Measurements from ENCODE around the gene NHERF2.

The NHERF2 gene

DNA sequence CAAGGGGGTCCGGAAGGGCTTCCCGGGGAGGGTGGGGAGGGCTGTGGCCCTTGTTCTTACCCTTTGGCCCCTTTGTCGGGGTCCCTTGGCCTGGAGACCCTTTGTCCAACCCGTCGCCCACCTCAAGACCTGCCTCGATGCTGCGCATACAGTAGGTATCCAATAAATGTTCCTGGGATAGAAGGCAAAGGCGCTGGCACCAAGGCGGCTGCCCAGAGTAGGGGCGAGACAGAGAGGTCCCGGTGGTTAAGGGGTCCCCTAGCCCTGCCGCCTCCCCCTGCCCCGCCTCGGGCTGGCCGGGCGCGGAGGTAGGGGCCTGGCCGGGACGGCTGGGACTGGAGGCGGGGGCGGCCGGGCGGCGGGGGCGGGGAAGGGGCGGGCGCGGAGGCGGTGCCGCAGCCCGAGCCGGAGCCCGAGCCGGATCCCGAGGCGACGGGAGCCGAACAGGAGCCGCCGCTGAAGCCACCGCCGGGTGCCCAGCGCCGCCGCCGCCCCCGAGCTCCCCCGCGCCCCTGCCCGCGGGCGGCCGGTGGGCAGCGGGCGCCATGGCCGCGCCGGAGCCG lies at the start of gene NHERF2:
NHERF2 (plus strand) TSS at position 442 of the 563 bp plus-strand sequence; CDS start at position 546, 104 bp downstream.
- DNase-seq (ENCODE audit: extremely low read depth in 1 of 2, low read depth in 1 of 2), result no peak

- DNase-seq (ENCODE audit: extremely low read depth in 1 of 2, low read depth in 1 of 2), result no peak
These were observed 49.5 kb upstream of the NHERF2 start for GRCh38 chr16:1976951-1977874.

GRCh38 chr16:1977875-1978268 lies 48.8 kb upstream of the NHERF2 start:
- no peak for DNase-seq (ENCODE audit: extremely low read depth in 1 of 2, low read depth in 1 of 2)

DNA sequence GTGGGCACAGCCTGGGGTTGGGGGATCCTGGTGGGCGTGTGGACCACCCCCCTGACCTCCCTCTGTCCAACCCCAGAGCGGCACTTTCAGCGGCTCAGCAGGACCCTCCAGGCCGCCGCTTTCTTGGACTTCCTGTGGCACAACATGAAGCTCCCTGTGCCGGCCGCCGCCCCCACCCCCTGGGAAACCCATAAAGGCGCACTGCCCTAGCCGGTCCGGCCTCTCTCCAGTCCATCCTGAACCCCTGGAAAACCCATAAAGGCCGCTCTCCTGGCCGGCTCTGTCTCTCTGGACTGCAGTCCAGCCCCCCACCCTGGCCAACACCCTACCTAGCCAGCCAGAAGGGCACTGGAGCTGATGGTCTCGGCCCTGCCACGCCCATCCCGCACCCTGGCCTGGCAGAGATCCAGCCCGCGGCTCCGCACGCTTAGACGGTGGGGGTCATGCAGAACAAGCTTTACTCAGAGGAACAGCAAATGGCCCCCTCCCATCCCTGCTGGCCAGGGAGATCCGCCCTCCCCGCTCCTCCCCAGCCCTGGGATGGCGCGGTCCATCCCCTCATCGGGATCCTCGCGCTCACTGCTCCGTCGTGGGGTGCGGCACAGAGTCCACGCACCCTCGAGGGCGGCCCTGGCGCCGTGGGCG lies 48.1 kb upstream of the NHERF2 start:
- no peak for DNase-seq (ENCODE audit: extremely low read depth in 1 of 2, low read depth in 1 of 2)

DNA sequence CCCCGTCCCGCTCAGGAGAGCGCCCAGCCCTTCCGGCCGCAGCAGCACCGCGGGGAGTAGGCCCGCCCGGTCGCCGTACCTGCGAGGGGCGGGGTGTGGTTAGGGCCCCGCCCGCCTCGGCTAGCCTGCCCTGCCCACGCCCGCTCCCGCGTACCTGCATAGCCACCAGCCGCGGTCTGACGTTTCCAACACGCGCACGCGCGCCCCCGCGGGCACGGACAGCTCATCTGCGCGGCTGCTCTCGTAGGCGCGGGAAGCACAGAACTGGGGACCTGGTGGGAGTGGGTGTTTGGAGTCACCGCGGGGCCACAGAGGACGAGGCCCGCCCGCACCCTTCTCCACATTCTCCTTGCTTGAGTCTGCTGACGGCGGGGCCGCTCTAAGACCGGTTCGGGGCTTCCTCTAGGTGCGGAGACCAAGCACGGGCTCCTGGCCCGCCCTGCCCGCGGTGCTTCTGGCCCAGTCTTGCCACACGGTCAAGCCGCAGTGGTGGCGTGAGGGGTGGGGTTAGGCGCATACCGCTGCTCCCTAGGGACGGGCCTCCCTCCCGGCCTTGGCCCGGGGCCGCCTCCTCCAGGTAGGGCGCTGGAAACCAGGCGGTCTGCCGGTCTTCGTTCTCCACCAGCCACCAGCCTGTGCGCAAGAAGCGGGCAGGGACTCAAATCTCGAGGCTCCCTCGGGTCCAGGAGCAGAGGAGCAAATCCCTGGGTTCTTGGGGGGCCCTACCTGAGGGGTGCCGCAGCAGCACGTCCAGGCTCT lies 47.3 kb upstream of the NHERF2 start:
- no peak for DNase-seq (ENCODE audit: extremely low read depth in 1 of 2, low read depth in 1 of 2)

- DNase-seq (ENCODE audit: extremely low read depth in 1 of 2, low read depth in 1 of 2), result no peak
These were observed 46.5 kb upstream of the NHERF2 start for GRCh38 chr16:1980030-1980769.

DNA sequence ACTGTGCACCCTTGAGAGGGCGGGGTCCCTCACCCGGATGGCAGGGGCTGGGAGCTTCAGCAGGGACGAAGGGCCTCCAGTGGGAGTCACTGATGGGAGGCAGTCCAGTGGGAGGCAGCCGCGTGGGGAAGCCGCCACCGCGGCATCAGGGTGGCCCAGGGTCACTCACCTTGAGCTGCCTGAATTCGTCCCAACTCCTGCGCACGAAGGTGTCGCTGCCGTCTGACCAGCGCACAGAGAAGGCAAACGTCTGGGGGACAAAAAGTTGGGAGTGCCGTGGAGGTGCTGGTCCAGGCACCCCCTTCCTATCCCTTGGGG lies 46.0 kb upstream of the NHERF2 start:
- no peak for DNase-seq (ENCODE audit: extremely low read depth in 1 of 2, low read depth in 1 of 2)

DNA sequence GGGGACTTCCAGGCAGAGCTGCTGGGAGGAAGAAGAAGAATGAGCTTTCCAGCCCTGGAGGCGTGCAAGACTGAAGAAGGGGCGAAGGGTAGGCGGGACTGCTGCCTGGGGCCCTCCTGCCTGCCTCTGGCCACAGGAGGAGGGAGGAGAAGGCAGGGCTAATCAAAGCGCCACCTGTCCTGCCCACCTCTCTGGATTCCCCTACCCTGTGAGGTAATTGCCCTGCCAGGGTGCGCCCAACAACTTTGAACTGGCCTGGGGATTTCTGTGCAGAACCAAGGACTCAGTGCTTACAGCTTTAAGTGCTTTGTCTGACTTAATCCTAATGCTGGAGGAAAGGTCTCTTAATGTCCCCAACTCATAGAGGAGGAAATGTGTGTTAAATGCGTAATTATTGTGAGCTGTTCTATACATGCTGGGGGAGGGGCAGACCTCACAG lies 45.3 kb upstream of the NHERF2 start, which contains the start of gene NOXO1:
NOXO1 (minus strand) TSS at position 72 of the 439 bp plus-strand sequence. CDS start 290 bp downstream, outside the sequence.
- no peak for DNase-seq (ENCODE audit: extremely low read depth in 1 of 2, low read depth in 1 of 2)

DNA sequence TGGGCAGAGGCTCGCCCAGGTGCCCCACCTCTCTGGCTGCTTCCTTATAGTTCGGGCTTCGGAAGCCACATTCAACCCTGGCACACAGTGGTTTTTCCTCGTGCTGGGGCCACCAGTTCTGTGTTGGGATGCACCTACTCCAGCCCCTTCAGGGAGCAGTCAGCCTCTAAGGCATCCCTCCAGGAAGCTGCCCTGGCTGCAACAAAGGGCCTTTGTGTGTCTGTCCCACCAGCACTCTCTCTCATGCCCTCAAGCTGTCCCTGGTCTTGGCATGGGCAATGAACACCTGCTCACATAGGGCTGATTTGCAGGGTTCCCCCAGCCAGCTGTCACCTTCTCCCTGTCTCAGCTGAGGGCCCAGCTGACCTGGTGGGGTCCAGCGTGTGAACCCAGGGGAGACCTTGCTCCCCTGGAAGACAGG lies 44.7 kb upstream of the NHERF2 start:
- DNase-seq (ENCODE audit: extremely low read depth in 1 of 2, low read depth in 1 of 2), result no peak

DNA sequence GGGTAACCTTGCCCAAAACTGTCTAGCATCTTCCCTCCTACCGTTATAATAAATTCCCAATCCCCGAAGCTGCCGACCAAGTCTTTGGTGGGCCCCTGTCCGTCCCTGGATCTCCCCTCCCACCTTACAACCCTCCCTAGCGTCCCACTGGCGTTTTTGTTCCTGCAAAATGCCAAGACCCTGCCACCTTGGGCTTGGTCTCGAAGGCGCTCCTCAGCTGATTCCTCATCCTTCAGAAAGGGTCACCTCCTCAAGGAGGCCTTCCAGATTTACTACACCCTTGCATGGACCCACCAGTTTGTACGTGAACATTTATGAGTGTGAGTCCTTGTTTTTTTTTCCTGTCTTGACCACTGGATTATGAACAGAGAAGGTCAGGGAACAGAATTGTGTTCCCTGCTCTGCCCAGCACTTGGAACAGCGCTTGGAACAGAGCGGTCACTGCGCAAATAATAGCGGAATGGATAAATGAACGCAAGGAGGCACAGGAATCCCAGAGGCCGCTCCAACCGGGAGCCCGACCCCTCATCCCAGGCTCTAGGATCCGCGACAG lies 43.6 kb upstream of the NHERF2 start:
- DNase-seq (ENCODE audit: extremely low read depth in 1 of 2, low read depth in 1 of 2), result no peak

- peak; percentile 64 to 70 for DNase-seq (ENCODE audit: extremely low read depth in 1 of 2, low read depth in 1 of 2)
These were observed 43.0 kb upstream of the NHERF2 start, which contains the start of gene GFER for GRCh38 chr16:1983544-1984346. Gene GFER, plus strand, starts transcription at chr16:1984193. Its CDS starts 26 bp downstream, at chr16:1984219.

DNA sequence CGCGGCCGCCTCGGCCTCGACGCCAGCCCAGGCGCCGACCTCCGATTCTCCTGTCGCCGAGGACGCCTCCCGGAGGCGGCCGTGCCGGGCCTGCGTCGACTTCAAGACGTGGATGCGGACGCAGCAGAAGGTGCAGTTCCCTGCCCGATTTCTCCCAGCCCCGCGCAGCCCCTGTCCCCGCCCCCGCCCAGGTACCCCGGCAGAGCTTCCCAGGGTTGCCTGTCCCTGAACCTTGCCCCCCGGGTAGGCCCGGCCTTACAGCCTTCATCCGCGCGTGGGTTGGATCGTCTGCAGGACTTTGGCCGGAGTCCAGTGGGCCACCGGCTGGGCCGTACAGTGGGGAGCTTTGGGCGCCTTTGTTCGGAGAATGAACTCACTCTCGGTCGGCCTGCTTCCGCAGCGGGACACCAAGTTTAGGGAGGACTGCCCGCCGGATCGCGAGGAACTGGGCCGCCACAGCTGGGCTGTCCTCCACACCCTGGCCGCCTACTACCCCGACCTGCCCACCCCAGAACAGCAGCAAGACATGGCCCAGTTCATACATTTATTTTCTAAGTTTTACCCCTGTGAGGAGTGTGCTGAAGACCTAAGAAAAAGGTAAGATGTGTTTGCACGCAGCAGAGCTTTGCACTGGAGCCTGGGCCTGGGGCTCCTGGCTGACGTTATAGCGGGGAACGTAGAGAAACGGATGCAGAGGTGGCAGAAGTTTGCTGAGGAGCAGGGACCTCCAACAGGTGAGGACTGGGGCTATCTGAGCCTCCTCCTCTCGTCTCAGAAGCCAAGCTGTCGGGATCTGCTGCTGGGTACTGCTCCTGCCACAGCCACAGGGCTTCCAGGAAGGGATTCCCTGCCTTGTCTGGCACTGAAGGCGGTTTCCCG lies 42.1 kb upstream of the NHERF2 start:
- no peak for DNase-seq (ENCODE audit: extremely low read depth in 1 of 2, low read depth in 1 of 2)

DNA sequence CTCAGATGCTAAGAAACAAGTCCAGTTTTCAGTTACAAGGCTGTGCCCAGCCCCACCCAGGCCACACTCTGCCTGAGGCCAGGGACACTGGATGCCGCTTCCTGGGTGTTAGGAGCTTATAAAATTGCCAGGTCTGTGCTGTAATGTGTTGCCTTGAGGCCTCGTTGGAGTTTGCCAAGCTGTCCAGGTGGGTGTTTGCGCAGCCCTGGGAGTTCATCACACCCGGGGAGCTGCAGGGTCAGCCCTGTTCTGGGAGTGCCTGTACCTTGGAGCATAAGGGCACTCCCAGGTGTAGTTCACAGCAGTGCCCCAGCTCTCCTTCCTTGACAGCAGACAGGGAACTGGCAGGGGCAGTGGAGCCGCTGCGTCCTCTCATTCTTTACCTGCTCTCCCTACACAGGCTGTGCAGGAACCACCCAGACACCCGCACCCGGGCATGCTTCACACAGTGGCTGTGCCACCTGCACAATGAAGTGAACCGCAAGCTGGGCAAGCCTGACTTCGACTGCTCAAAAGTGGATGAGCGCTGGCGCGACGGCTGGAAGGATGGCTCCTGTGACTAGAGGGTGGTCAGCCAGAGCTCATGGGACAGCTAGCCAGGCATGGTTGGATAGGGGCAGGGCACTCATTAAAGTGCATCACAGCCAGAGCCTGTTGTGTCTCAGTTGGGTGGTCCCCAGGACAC lies 41.1 kb upstream of the NHERF2 start:
- no peak for DNase-seq (ENCODE audit: extremely low read depth in 1 of 2, low read depth in 1 of 2)

DNA sequence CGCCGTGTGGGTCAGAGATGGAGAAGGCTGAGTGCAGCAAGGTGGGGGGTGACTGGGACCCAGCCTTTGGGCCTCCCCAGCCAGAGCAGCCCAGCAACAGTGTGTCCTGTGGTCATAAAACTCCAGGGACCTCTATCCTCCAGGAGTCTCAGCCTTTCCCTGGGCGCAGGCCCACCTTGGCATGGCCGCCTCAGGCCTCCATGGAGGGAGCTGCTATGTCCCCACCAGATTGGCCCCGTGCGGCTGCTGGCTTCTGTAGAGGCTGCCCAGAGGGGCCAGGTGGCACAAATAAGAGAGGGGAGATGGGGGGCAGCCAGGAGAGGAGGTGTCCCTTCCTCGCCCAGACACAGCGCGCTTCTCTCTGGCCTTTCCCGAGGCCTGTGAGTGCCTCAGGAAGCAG lies 39.5 kb upstream of the NHERF2 start:
- DNase-seq (ENCODE audit: extremely low read depth in 1 of 2, low read depth in 1 of 2), result no peak

DNA sequence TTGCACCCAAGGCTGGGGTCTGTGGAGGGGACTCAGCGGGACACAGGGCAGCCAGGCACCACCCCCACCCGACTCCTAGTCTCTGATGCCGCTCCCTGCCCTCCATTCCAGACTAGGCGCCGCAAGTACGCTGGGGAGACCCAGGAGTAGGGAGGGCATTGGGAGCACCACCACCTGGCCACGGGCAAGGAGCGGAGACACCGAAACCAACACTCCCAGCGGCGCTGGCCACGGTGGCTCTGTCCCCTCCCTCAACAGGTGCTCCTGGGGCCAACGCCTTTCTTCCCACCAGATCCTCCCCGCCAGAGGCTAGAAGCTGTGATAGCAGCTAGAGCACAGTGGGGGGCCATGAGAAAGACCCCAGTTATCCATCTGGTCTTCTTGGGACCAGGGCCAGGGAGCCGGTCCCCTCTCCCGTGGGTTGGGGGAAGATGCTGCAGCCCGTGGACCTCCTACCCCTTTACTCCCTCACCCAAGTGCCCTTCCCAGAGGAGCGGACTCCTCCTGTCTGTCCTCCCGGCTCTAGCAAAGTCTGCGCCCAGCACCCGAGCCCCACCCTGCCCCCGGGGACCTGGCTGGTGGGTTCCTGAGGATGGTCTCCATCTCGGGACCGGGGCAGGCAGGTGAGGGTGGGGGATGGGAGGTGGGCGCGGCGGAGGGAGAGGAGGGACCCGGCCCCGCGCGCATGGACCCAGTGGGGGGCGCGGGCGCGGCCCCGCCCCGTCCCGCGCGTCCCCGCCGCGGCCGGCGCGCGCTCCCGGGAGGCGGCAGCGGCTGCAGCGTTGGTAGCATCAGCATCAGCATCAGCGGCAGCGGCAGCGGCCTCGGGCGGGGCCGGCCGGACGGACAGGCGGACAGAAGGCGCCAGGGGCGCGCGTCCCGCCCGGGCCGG lies 37.2 kb upstream of the NHERF2 start, which contains the start of gene SYNGR3:
SYNGR3 (plus strand) TSS at position 762 of the 892 bp plus-strand sequence. CDS start 133 bp downstream, outside the sequence.
- DNase-seq (ENCODE audit: extremely low read depth in 1 of 2, low read depth in 1 of 2), result no peak

- DNase-seq (ENCODE audit: extremely low read depth in 1 of 2, low read depth in 1 of 2), result no peak
These were observed 36.7 kb upstream of the NHERF2 start for GRCh38 chr16:1990101-1990350.
